ENCODE results near the gene ROR1.
"Not testable (repeated sequence)": the region's sequence is repeated elsewhere in the genome, so short reads cannot be mapped to it uniquely, and the experiment has no call there.

DNA sequence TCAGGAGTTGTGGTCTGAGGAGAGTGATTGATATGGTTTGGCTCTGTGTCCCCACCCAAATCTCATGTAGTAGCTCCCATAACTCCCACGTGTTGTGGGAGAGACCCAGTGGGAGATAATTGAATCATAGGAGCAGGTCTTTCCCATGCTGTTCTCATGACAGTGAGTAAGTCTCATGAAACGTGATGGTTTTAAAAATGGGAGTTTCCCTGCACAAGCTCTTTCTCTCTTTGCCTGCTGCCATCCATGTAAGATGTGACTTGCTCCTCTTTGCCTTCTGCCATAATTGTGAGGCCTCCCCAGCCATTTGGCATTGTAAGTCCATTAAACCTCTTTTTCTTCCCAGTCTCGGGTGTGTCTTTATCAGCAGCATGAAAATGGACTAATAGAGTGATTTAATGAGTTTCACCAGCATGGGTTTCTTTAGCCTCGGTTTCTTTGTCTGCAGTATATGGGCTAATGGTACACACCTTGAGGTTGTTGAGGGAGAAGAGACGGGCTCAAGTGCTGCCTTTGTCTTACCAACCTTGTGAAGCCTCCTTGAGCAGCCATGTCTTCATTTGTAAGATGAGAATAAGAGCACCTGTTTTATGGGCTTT is 42.5 kb downstream of the ROR1 start:
- TF ChIP-seq ISL1 (CRISPR knock-in tag; IDR thresholded peaks at IDR 0.05), result not testable (repeated sequence)
- TF ChIP-seq, protein P1, sequence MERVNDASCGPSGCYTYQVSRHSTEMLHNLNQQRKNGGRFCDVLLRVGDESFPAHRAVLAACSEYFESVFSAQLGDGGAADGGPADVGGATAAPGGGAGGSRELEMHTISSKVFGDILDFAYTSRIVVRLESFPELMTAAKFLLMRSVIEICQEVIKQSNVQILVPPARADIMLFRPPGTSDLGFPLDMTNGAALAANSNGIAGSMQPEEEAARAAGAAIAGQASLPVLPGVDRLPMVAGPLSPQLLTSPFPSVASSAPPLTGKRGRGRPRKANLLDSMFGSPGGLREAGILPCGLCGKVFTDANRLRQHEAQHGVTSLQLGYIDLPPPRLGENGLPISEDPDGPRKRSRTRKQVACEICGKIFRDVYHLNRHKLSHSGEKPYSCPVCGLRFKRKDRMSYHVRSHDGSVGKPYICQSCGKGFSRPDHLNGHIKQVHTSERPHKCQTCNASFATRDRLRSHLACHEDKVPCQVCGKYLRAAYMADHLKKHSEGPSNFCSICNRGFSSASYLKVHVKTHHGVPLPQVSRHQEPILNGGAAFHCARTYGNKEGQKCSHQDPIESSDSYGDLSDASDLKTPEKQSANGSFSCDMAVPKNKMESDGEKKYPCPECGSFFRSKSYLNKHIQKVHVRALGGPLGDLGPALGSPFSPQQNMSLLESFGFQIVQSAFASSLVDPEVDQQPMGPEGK (CRISPR knock-in tag; IDR thresholded peaks at IDR 0.05; ENCODE audit: borderline replicate concordance), result not testable (repeated sequence)

Data from SK-N-SH treated with all-trans-retinoic acid at 6 μM for 48 hours (cell line).